ENCODE results near the gene EVPL. TPM values are rescaled to one million over a fixed set of nuclear protein-coding genes. Genes with fewer than 3 reads are reported as not detected.
"Not testable (repeated sequence)": the region's sequence is repeated elsewhere in the genome, so short reads cannot be mapped to it uniquely, and the experiment has no call there.

The EVPL gene
- total RNA-seq, 1 experiment from 2014 or later: 36.4 TPM

GRCh38 chr17:75975757-75976174 is 51.3 kb downstream of the EVPL start:
- DNase-seq (ENCODE audit: low read depth, low spot score): no peak
- ATAC-seq: no peak
- Histone ChIP-seq H3K4me1 (ENCODE audit: control insufficient read depth, insufficient read depth, low read length) (peaks cover 20% of the 10 kb centered on the region), H3K9me3 (ENCODE audit: control insufficient read depth, insufficient read depth, low read depth, low read length) (no peaks in the 10 kb centered on the region), H3K27me3 (ENCODE audit: control insufficient read depth, insufficient read depth, low read length) (no peaks in the 10 kb centered on the region), H3K4me3 (ENCODE audit: low read depth in 2 of 2, low read length in 2 of 2) (no peak overlapping the region), H3K27ac (ENCODE audit: low read length) (peak overlapping the region; percentile 55; the same call in 1 of the 2 replicates), H3K36me3 (ENCODE audit: control insufficient read depth, insufficient read depth, low read length) (peaks cover 13% of the 10 kb centered on the region; the same call in 1 of the 2 replicates)
- ChIA-PET POLR2A (no interaction called here), CTCF (no interaction called here)
- TF ChIP-seq TCF7L2 (IDR thresholded peaks at IDR 0.05; ENCODE audit: low read depth, low read length) (no peak), CTCF (IDR thresholded peaks at IDR 0.05) (no peak), POLR2AphosphoS5 (IDR thresholded peaks at IDR 0.05; ENCODE audit: low read depth, low read length) (no peak), SIN3A (IDR thresholded peaks at IDR 0.05; ENCODE audit: borderline replicate concordance, insufficient read depth, low read depth, low read length) (no peak), REST (IDR thresholded peaks at IDR 0.05; ENCODE audit: insufficient read depth in 1 of 2, low read depth in 2 of 2, low read length in 1 of 2) (no peak)
- BruUV-seq (replicated peaks): no TSS peak
- intact Hi-C loops (cut with micrococcal nuclease; ENCODE audit: unreplicated experiment) (no loop called here), in situ Hi-C loops (cut with HindIII; ENCODE audit: low pct_unique_long_range_greater_than_20kb, low sequenced_read_pairs) (no loop called here)

GRCh38 chr17:75975187-75975586 is 51.9 kb downstream of the EVPL start:
- intact Hi-C loops (cut with micrococcal nuclease; ENCODE audit: unreplicated experiment); CTCF ChIA-PET; H3K27me3 ChIP-seq (ENCODE audit: control insufficient read depth, insufficient read depth, low read length); POLR2A ChIA-PET; H3K27ac ChIP-seq (ENCODE audit: low read length); H3K4me3 ChIP-seq (ENCODE audit: low read depth in 2 of 2, low read length in 2 of 2); ATAC-seq; H3K9me3 ChIP-seq (ENCODE audit: control insufficient read depth, insufficient read depth, low read depth, low read length); BruUV-seq (replicated peaks); in situ Hi-C loops (cut with HindIII; ENCODE audit: low pct_unique_long_range_greater_than_20kb, low sequenced_read_pairs); DNase-seq (ENCODE audit: low read depth, low spot score): not testable (repeated sequence)
- Histone ChIP-seq H3K4me1 (ENCODE audit: control insufficient read depth, insufficient read depth, low read length) (peaks cover 15% of the 10 kb centered on the region), H3K36me3 (ENCODE audit: control insufficient read depth, insufficient read depth, low read length) (peaks cover 13% of the 10 kb centered on the region; the same call in 1 of the 2 replicates)

GRCh38 chr17:75970626-75971025 is 56.5 kb downstream of the EVPL start:
- TF ChIP-seq TCF7L2 (IDR thresholded peaks at IDR 0.05; ENCODE audit: low read depth, low read length) (no peak), POLR2AphosphoS5 (IDR thresholded peaks at IDR 0.05; ENCODE audit: low read depth, low read length) (no peak), SIN3A (IDR thresholded peaks at IDR 0.05; ENCODE audit: borderline replicate concordance, insufficient read depth, low read depth, low read length) (no peak), CTCF (IDR thresholded peaks at IDR 0.05) (no peak), REST (IDR thresholded peaks at IDR 0.05; ENCODE audit: insufficient read depth in 1 of 2, low read depth in 2 of 2, low read length in 1 of 2) (no peak)
- no peak for ATAC-seq
- ChIA-PET CTCF (no interaction called here), POLR2A (no interaction called here)
- DNase-seq (ENCODE audit: low read depth, low spot score): no peak
- H3K4me3 ChIP-seq (ENCODE audit: low read depth in 2 of 2, low read length in 2 of 2): no peak overlapping the region
- BruUV-seq (replicated peaks): no TSS peak
- H3K36me3 ChIP-seq (ENCODE audit: control insufficient read depth, insufficient read depth, low read length): peaks cover 7% of the 10 kb centered on the region; the same call in 1 of the 2 replicates
- no peaks in the 10 kb centered on the region for H3K27me3 ChIP-seq (ENCODE audit: control insufficient read depth, insufficient read depth, low read length)
- in situ Hi-C loops (cut with HindIII; ENCODE audit: low pct_unique_long_range_greater_than_20kb, low sequenced_read_pairs) (no loop called here), intact Hi-C loops (cut with micrococcal nuclease; ENCODE audit: unreplicated experiment) (no loop called here)
- H3K9me3 ChIP-seq (ENCODE audit: control insufficient read depth, insufficient read depth, low read depth, low read length): no peaks in the 10 kb centered on the region
- H3K27ac ChIP-seq (ENCODE audit: low read length): no peak overlapping the region
- no peaks in the 10 kb centered on the region for H3K4me1 ChIP-seq (ENCODE audit: control insufficient read depth, insufficient read depth, low read length)
